Measurements from ENCODE around the gene CCDC102B.

DNA sequence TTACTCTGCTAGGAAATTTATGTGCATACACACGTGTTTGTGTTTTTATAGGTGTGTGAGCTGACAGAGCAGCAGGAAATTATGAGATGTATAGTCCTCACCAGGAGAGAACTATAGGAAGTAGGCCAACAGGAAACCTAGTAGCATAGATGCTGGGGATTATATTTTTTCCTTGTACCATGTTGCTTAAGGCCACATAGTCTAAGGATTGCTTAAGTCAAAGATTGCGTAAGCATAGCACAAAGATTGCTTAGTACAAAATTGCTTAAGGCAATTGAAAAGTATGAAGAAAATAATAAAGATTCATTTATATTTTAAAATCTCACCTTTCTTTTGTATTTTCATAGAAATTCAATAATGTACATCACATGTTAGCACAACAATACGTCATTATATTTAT is 18.7 kb upstream of the CCDC102B start:
- TF ChIP-seq NRF1 (IDR thresholded peaks at IDR 0.05; ENCODE audit: low read depth, low read length) (no peak), POLR2A (IDR thresholded peaks at IDR 0.05; ENCODE audit: control extremely low read depth in 1 of 2, low read depth in 2 of 2, low read length in 2 of 2) (no peak), CTCF (IDR thresholded peaks at IDR 0.05; ENCODE audit: control extremely low read depth in 1 of 3, insufficient read depth in 1 of 3, low read depth in 1 of 3, low read length in 3 of 3) (no peak), POLR2AphosphoS5 (IDR thresholded peaks at IDR 0.05; ENCODE audit: low read depth, low read length) (no peak), BRCA1 (IDR thresholded peaks at IDR 0.05; ENCODE audit: low read depth, low read length) (no peak), HDAC6 (IDR thresholded peaks at IDR 0.05; ENCODE audit: low read depth, low read length) (no peak), GABPA (IDR thresholded peaks at IDR 0.05; ENCODE audit: borderline replicate concordance, insufficient read depth, low read length) (no peak), E2F6 (IDR thresholded peaks at IDR 0.05) (no peak), MAX (IDR thresholded peaks at IDR 0.05) (no peak), TCF12 (IDR thresholded peaks at IDR 0.05; ENCODE audit: low read depth, low read length) (no peak)
